ENCODE results near the gene DISC1. TPM values are rescaled to one million over a fixed set of nuclear protein-coding genes. Genes with fewer than 3 reads are reported as not detected.

Gene DISC1
- total and polyA plus RNA-seq, 4 experiments from 2014 or later: 1.9 to 18.0 (median 10.0) TPM

DNA sequence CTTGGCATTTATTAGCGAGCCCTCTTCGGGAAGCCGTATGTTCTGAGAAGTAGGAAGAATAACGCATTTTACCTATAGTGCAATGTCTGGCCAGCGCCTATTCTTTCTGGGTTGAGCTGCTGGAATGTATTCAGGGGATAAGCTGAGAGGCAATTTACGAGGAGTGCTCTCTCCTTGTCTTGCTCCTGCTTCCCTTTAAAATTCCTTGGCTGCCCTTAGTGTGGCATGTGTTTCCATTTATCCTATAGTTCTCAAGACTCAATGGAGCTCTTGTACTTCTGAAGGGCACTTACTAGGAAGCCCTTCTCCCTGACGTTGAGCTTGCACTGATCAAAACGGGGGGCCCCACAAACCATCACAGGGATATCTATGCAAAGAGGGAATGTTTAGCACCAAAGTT is 364.6 kb downstream of the DISC1 start:
- POLR2A ChIA-PET (ENCODE audit: partially characterized antibody): no interaction called here

DNA sequence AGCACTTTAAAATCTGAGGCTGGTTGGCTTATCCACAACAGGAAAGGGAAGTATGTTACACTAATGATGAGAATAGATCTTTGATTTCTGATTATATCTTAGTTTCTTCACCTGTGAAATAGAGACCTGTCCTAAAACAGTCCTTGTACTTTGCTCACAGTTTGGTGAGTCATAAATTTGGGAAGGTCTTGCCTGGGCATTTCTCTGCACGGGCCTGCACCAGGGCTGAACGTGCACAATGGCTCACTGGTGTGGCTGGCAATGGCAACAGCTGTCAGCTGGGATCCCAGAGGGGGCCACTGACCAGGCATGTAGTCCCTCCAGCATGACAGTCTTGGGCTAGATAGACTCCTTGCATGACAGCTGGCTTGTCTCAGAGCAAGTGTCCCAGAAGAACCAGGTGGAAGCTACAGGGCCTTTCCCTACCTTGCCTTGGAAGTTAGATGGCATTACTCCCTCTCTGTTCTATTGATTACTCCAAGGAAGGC is 367.4 kb downstream of the DISC1 start:
- H3K27me3 Mint-ChIP-seq: no peaks in the 10 kb centered on the region
- peak overlapping the region in 1 of 7 donors; percentile 30 for H3K27ac Mint-ChIP-seq
- intact Hi-C loops (cut with micrococcal nuclease): no loop called here
- H3K9me3 ChIP-seq (ENCODE audit: control insufficient read depth in 1 of 2, low read length in 2 of 2): no peaks in the 10 kb centered on the region
- H3K36me3 ChIP-seq (ENCODE audit: insufficient read depth, low read length): no peaks in the 10 kb centered on the region
- H3K4me1 Mint-ChIP-seq: no peaks in the 10 kb centered on the region
- H3K4me3 ChIP-seq (ENCODE audit: low read length in 2 of 2): no peak overlapping the region
- peaks cover 3 to 23% of the 10 kb centered on the region in 2 donors for H3K36me3 Mint-ChIP-seq
- no peak overlapping the region for H3K4me3 Mint-ChIP-seq
- no peak overlapping the region for H3K27ac ChIP-seq (ENCODE audit: low read depth, low read length)
- peaks cover 0 to 4% (median 0%) of the 10 kb centered on the region in 8 donors for H3K9me3 Mint-ChIP-seq
- H3K27me3 ChIP-seq (ENCODE audit: insufficient read depth, low read length): no peaks in the 10 kb centered on the region
- H3K4me1 ChIP-seq (ENCODE audit: insufficient read depth, low read length): no peaks in the 10 kb centered on the region
- CTCF ChIA-PET (ENCODE audit: partially characterized antibody): no interaction called here
- DNase-seq: no peak
- POLR2A ChIA-PET (ENCODE audit: partially characterized antibody): no interaction called here

More for the DNA sequence above, 364.6 kb downstream of the DISC1 start:
- Histone ChIP-seq H3K27ac (ENCODE audit: low read depth, low read length) (no peak overlapping the region), H3K4me3 (ENCODE audit: low read length in 2 of 2) (no peak overlapping the region), H3K27me3 (ENCODE audit: insufficient read depth, low read length) (no peaks in the 10 kb centered on the region), H3K9me3 (ENCODE audit: control insufficient read depth in 1 of 2, low read length in 2 of 2) (no peaks in the 10 kb centered on the region), H3K4me1 (ENCODE audit: insufficient read depth, low read length) (no peaks in the 10 kb centered on the region), H3K36me3 (ENCODE audit: insufficient read depth, low read length) (no peaks in the 10 kb centered on the region)
- no peak overlapping the region for H3K4me3 Mint-ChIP-seq
- no peak overlapping the region for H3K27ac Mint-ChIP-seq
- intact Hi-C loops (cut with micrococcal nuclease): no loop called here
- peaks cover 3 to 12% of the 10 kb centered on the region in 2 donors for H3K36me3 Mint-ChIP-seq
- CTCF ChIA-PET (ENCODE audit: partially characterized antibody): interaction anchor here (1.3 kb wide), 2 partner anchors 9 to 234 kb away, joined by 3 to 4 read pairs; no protein-coding TSS in a partner anchor
- H3K9me3 Mint-ChIP-seq: peaks cover 0 to 2% (median 0%) of the 10 kb centered on the region in 8 donors
- no peaks in the 10 kb centered on the region for H3K4me1 Mint-ChIP-seq
- H3K27me3 Mint-ChIP-seq: no peaks in the 10 kb centered on the region
- no peak for DNase-seq

DNA sequence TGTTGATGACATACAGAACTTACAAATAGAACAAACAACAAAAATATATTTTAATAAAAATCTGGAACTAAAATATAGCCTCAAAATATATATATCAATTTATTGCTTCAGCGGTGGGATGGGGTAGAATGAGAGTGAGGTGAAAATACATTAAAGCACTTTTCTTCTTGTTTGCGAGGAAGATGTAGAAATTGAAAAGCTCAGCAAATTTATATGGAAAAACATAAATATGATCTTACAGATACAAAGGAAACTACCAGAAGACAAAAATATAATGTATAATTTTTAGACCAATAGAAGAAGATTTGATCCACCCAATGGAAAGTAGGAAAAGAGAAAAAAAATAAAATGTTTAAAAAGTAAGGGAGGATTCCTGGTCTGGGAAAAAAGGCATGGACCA is 372.2 kb downstream of the DISC1 start:
- POLR2A ChIA-PET (ENCODE audit: partially characterized antibody): no interaction called here
- no peaks in the 10 kb centered on the region for H3K4me1 ChIP-seq (ENCODE audit: insufficient read depth, low read length)
- CTCF ChIA-PET (ENCODE audit: partially characterized antibody): no interaction called here
- H3K27ac ChIP-seq (ENCODE audit: low read depth, low read length): no peak overlapping the region
- H3K27me3 ChIP-seq (ENCODE audit: insufficient read depth, low read length): no peaks in the 10 kb centered on the region
- H3K4me3 ChIP-seq (ENCODE audit: low read length in 2 of 2): no peak overlapping the region
- Mint-ChIP-seq H3K4me1 (no peaks in the 10 kb centered on the region), H3K27ac (no peak overlapping the region), H3K4me3 (no peak overlapping the region), H3K9me3 (peaks cover 0 to 3% (median 0%) of the 10 kb centered on the region in 8 donors), H3K36me3 (peaks cover 0 to 19% of the 10 kb centered on the region in 2 donors), H3K27me3 (no peaks in the 10 kb centered on the region)
- intact Hi-C loops (cut with micrococcal nuclease): no loop called here
- DNase-seq: no peak
- no peaks in the 10 kb centered on the region for H3K9me3 ChIP-seq (ENCODE audit: control insufficient read depth in 1 of 2, low read length in 2 of 2)
- H3K36me3 ChIP-seq (ENCODE audit: insufficient read depth, low read length): no peaks in the 10 kb centered on the region

DNA sequence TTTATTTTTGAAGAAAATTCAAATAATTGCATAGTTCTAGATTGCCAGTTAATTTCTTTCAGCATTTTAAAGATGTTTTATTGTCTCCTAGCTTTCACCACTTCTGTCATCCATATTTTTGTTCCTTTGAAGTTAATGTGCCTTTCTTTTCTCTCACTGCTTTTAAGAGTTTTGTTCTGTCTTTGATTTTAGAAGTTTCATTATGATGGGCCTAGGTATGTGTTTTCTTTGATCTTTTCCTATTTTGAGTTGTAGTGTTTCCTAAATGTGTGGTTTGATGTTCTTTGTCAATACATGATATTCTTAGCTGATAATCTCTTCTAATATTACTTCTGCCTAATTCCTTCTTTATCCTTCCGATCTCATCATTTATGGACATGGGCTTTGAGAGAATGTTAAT is 378.7 kb downstream of the DISC1 start:
- H3K27ac Mint-ChIP-seq: peak overlapping the region in 1 of 7 donors; percentile 0
- CTCF ChIA-PET (ENCODE audit: partially characterized antibody): no interaction called here

DNA sequence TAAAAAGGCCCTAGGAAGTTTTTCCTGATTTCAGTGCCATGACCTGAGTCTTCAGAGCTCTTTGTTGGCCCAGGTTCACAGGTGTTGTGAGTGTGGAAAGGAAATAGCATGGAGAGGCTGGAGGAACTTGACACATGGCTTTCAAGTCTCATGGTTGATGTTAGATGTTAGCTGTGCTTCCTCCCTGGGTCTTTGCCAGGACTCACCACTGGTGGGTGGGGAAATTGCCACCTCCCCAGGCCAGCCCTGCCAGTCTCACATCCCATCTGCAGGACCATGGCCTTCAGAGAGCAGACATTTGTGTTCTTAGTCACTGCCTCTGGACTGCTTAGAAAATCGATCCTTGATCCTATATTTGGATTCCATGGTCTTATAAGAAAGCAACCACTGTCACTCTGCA is 383.2 kb downstream of the DISC1 start:
- ChIA-PET CTCF (ENCODE audit: partially characterized antibody) (no interaction called here), POLR2A (ENCODE audit: partially characterized antibody) (no interaction called here)
- Mint-ChIP-seq H3K9me3 (peaks cover 0 to 2% (median 0%) of the 10 kb centered on the region in 8 donors), H3K36me3 (peaks cover 11 to 28% of the 10 kb centered on the region in 2 donors), H3K4me3 (no peak overlapping the region), H3K27ac (peak overlapping the region in 1 of 7 donors; percentile 62), H3K4me1 (peaks cover 0 to 9% (median 2%) of the 10 kb centered on the region in 4 donors), H3K27me3 (no peaks in the 10 kb centered on the region)
- Histone ChIP-seq H3K36me3 (ENCODE audit: insufficient read depth, low read length) (no peaks in the 10 kb centered on the region), H3K9me3 (ENCODE audit: control insufficient read depth in 1 of 2, low read length in 2 of 2) (no peaks in the 10 kb centered on the region), H3K4me1 (ENCODE audit: insufficient read depth, low read length) (no peaks in the 10 kb centered on the region), H3K27ac (ENCODE audit: low read depth, low read length) (no peak overlapping the region), H3K4me3 (ENCODE audit: low read length in 2 of 2) (no peak overlapping the region), H3K27me3 (ENCODE audit: insufficient read depth, low read length) (no peaks in the 10 kb centered on the region)
- no peak for DNase-seq
- intact Hi-C loops (cut with micrococcal nuclease): no loop called here

More for the DNA sequence above, 378.7 kb downstream of the DISC1 start:
- H3K9me3 ChIP-seq (ENCODE audit: control insufficient read depth in 1 of 2, low read length in 2 of 2): no peaks in the 10 kb centered on the region
- intact Hi-C loops (cut with micrococcal nuclease): no loop called here
- Mint-ChIP-seq H3K4me3 (no peak overlapping the region), H3K27me3 (no peaks in the 10 kb centered on the region), H3K36me3 (peaks cover 1 to 10% of the 10 kb centered on the region in 2 donors), H3K9me3 (peaks cover 0 to 2% (median 0%) of the 10 kb centered on the region in 8 donors), H3K4me1 (peaks cover 0 to 9% (median 2%) of the 10 kb centered on the region in 4 donors)
- H3K36me3 ChIP-seq (ENCODE audit: insufficient read depth, low read length): no peaks in the 10 kb centered on the region
- no peaks in the 10 kb centered on the region for H3K27me3 ChIP-seq (ENCODE audit: insufficient read depth, low read length)
- H3K4me3 ChIP-seq (ENCODE audit: low read length in 2 of 2): no peak overlapping the region
- H3K27ac ChIP-seq (ENCODE audit: low read depth, low read length): no peak overlapping the region
- no peaks in the 10 kb centered on the region for H3K4me1 ChIP-seq (ENCODE audit: insufficient read depth, low read length)
- DNase-seq: no peak
- POLR2A ChIA-PET (ENCODE audit: partially characterized antibody): no interaction called here

DNA sequence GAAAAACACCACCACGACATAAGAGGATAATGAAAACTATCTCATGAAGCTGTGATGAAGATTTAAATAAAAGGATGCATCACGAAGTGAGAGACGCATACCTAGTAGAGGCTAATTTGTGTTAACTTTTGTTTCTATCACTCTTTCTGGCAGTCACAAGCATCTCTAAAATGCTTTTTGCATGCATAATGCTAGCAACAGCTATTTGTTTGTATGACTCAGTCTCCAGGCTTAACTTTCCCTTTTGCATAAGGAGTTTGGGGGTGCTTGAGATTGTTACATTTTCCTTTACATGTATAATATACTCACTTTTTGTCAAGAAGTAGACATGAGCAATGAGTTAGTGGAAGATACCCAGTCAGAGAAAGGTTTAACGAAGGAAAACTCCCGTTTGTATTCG is 385.4 kb downstream of the DISC1 start:
- Mint-ChIP-seq H3K36me3 (peaks cover 11 to 22% of the 10 kb centered on the region in 2 donors), H3K27me3 (no peaks in the 10 kb centered on the region), H3K27ac (no peak overlapping the region), H3K4me1 (peaks cover 0 to 2% (median 0%) of the 10 kb centered on the region in 4 donors), H3K4me3 (no peak overlapping the region), H3K9me3 (peaks cover 0 to 2% (median 0%) of the 10 kb centered on the region in 8 donors)
- no peak overlapping the region for H3K4me3 ChIP-seq (ENCODE audit: low read length in 2 of 2)
- H3K27ac ChIP-seq (ENCODE audit: low read depth, low read length): no peak overlapping the region
- ChIA-PET POLR2A (ENCODE audit: partially characterized antibody) (no interaction called here), CTCF (ENCODE audit: partially characterized antibody) (no interaction called here)
- no peaks in the 10 kb centered on the region for H3K36me3 ChIP-seq (ENCODE audit: insufficient read depth, low read length)
- DNase-seq: no peak
- H3K9me3 ChIP-seq (ENCODE audit: control insufficient read depth in 1 of 2, low read length in 2 of 2): no peaks in the 10 kb centered on the region
- H3K27me3 ChIP-seq (ENCODE audit: insufficient read depth, low read length): no peaks in the 10 kb centered on the region
- H3K4me1 ChIP-seq (ENCODE audit: insufficient read depth, low read length): no peaks in the 10 kb centered on the region
- intact Hi-C loops (cut with micrococcal nuclease): no loop called here

DNA sequence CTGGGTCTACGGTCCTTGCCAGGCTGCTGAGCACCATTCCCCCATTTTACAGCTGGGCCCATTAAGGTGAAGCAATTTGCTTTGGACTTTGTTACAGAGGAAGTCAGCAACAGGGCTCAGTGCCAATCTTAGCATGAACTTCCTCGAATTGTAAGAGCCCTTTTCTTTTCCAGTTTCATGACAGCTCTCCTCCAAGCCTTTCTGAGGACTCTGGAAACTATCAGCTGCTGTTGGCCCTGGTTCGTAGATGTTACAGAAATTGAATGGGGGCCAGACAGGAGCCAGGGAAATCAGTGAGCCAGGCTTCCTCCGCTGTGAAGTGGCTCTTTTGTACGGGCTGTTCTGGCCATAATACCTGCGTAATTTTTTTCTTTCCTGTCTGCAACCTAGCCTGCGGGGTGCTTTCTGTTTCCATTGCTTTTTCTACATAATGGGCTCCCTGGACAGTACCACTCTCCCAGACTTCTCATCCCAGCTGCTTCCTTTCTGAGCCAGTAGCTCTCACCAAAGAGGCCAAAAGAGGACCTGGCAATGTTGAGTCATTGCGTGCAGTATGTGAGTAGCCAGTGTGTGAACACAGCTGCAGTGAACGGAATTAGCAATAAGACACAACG is 386.3 kb downstream of the DISC1 start:
- ChIA-PET POLR2A (ENCODE audit: partially characterized antibody) (no interaction called here), CTCF (ENCODE audit: partially characterized antibody) (no interaction called here)
- Mint-ChIP-seq H3K36me3 (peaks cover 11 to 22% of the 10 kb centered on the region in 2 donors), H3K27ac (no peak overlapping the region), H3K9me3 (peaks cover 0 to under 1% (median 0%) of the 10 kb centered on the region in 8 donors), H3K27me3 (no peaks in the 10 kb centered on the region), H3K4me3 (no peak overlapping the region), H3K4me1 (peaks cover 0 to 1% (median 0%) of the 10 kb centered on the region in 4 donors)
- no peak for DNase-seq
- intact Hi-C loops (cut with micrococcal nuclease): no loop called here
- Histone ChIP-seq H3K9me3 (ENCODE audit: control insufficient read depth in 1 of 2, low read length in 2 of 2) (no peaks in the 10 kb centered on the region), H3K27me3 (ENCODE audit: insufficient read depth, low read length) (no peaks in the 10 kb centered on the region), H3K36me3 (ENCODE audit: insufficient read depth, low read length) (no peaks in the 10 kb centered on the region), H3K4me1 (ENCODE audit: insufficient read depth, low read length) (no peaks in the 10 kb centered on the region), H3K27ac (ENCODE audit: low read depth, low read length) (no peak overlapping the region), H3K4me3 (ENCODE audit: low read length in 2 of 2) (no peak overlapping the region)

Measured in CD4-positive, alpha-beta memory T cell (primary cell).